Testis (tissue), 3 donors: Measurements from ENCODE around the gene REXO4. TPM values are rescaled to one million over a fixed set of nuclear protein-coding genes. Genes with fewer than 3 reads are reported as not detected.

Experiments
- DNase-seq: peaks from one replicate; pipeline ENCODE4 v3.0.0-alpha.2; 2019
- H3K27ac ChIP-seq, 2 donors: fragments of 200-600 bp; sonication (generic); one replicate each; pipeline ENCODE4 v1.5.1; 2019
- H3K27me3 ChIP-seq: fragments of 200-600 bp; sonication (generic); one replicate; pipeline ENCODE4 v1.5.1; 2019
- H3K36me3 ChIP-seq: fragments of 200-600 bp; sonication (generic); one replicate; pipeline ENCODE4 v1.5.1; 2017; ENCODE audit warnings: low read depth; ENCODE audit errors: missing control alignments
- H3K4me1 ChIP-seq: fragments of 200-600 bp; sonication (generic); one replicate; pipeline ENCODE4 v1.5.1; 2019
- H3K4me3 ChIP-seq, 2 donors: fragments of 200-600 bp; sonication (generic); one replicate each; pipeline ENCODE4 v1.5.1; 2017 to 2019
- H3K9me3 ChIP-seq: fragments of 200-600 bp; sonication (generic); one replicate; pipeline ENCODE4 v1.5.1; 2017
- POLR2A ChIP-seq: fragments of 450-650 bp; IDR thresholded peaks from one replicate; pipeline ENCODE4 v1.6.1; 2017; ENCODE audit warnings: antibody characterized with exemption, mild to moderate bottlenecking, moderate library complexity
- WGBS, 2 donors: methylation state at CpG; one replicate each; pipeline ENCODE4 v1.1.5; 2018; 5-methylcytosine and 5-hydroxymethylcytosine counted together
- intact Hi-C: fragments of 100-400 bp; cut with DNase I; formaldehyde crosslinking; loops from one replicate; pipeline ENCODE4 v1.15.1; 2023; ENCODE audit warnings: low total_unique reads
- polyA plus RNA-seq: library from polyadenylated mRNA; stranded (reverse); fragments of 350-450 nt; fragmentation: Illumina TruSeq; extraction: RNeasy Lipid Tissue Mini Kit (QIAGEN cat#74804); gene quantifications from one replicate; pipeline ENCODE4 v1.2.3, GENCODE V29; 2014; ENCODE audit warnings: low read depth, low replicate concordance; ENCODE audit not compliant: insufficient read depth
- total RNA-seq, 2 donors: library from RNA; depleted of rRNA; stranded (reverse); fragments of >200 nt; gene quantifications; one replicate each; pipeline ENCODE4 v1.2.3, GENCODE V29; 2016
- TF ChIP-seq, protein P1 (sequence below), 3 experiments: fragments of 450-650 bp in 2 of 3; fragments of 200-600 bp in 1 of 3; sonication (generic) in 1 of 3; IDR thresholded peaks; one replicate each; pipeline ENCODE4 v1.5.1; 2016 to 2019; ENCODE audit warnings: antibody characterized with exemption in 3 of 3, mild to moderate bottlenecking in 2 of 3, moderate library complexity in 1 of 3

REXO4 gene
- total and polyA plus RNA-seq, 3 donors from 2014 or later = 31.4 to 36.7 (median 31.5) TPM

DNA sequence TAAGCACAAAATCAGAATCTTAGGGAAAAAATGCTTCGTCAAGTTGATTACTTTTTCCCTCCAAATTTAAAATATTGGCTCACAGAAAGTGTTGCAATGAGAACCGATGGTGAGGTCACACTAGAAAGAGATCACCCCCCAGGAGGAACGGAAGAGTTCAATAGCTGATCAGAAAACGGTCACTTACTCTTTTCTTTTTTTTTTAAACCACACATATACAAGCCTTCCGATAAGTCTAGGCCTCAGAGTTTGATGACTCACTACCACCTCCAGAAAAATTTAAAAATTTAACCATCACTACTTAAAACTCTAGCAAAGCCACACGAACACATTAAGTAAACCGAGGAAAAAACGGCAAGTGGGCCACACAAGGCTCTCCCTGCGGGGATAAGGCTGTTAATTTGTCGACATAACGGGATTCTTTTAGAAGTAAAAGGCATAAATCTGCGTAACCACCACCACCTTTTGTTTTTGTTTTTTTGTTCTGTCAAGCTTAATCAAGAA lies 43.1 kb downstream of the REXO4 start:
- Histone ChIP-seq H3K36me3 (no peaks in the 10 kb centered on the region), H3K27me3 (no peaks in the 10 kb centered on the region), H3K9me3 (no peaks in the 10 kb centered on the region), H3K4me1 (peaks cover 25% of the 10 kb centered on the region), H3K4me3 (peak overlapping the region; percentile 86 to 98), H3K27ac (peak overlapping the region in 1 of 2 donors; percentile 91)
- DNase-seq = no peak
- WGBS, 2 donors = 9 to 17% methylated on average over 12 of the region's 12 CpGs
- intact Hi-C loops = no loop called here
- TF ChIP-seq, protein P1, sequence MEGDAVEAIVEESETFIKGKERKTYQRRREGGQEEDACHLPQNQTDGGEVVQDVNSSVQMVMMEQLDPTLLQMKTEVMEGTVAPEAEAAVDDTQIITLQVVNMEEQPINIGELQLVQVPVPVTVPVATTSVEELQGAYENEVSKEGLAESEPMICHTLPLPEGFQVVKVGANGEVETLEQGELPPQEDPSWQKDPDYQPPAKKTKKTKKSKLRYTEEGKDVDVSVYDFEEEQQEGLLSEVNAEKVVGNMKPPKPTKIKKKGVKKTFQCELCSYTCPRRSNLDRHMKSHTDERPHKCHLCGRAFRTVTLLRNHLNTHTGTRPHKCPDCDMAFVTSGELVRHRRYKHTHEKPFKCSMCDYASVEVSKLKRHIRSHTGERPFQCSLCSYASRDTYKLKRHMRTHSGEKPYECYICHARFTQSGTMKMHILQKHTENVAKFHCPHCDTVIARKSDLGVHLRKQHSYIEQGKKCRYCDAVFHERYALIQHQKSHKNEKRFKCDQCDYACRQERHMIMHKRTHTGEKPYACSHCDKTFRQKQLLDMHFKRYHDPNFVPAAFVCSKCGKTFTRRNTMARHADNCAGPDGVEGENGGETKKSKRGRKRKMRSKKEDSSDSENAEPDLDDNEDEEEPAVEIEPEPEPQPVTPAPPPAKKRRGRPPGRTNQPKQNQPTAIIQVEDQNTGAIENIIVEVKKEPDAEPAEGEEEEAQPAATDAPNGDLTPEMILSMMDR (IDR thresholded peaks at IDR 0.05) = no peak
- no peak for TF ChIP-seq POLR2A

DNA sequence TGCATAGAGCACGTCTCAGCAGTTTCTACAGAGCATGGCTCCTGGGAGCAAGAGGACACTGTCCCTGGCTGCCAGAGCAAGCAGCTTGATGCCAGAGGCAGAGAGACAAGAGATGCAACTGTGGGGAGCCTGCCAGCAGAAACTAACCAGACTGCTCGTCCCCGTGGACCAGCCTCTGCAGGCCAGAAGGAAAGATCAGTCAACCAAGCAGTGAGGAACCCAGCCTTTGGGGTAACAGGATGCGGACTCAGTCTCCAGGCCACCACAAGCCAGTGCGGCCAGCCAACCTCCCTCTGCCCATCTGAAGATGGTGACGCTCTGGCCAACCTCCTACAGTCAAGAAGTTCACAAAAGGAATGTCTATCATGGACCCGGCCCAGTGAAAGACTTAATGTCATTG lies 45.7 kb downstream of the REXO4 start:
- Histone ChIP-seq H3K9me3 (no peaks in the 10 kb centered on the region), H3K36me3 (no peaks in the 10 kb centered on the region), H3K4me1 (peaks cover 28% of the 10 kb centered on the region), H3K27ac (no peak overlapping the region), H3K27me3 (no peaks in the 10 kb centered on the region), H3K4me3 (no peak overlapping the region)
- 68 to 75% methylated on average over 7 of the region's 7 CpGs for WGBS, 2 donors
- intact Hi-C loops = no loop called here
- no peak for TF ChIP-seq POLR2A
- TF ChIP-seq, protein P1 (IDR thresholded peaks at IDR 0.05) = no peak
- no peak for DNase-seq

DNA sequence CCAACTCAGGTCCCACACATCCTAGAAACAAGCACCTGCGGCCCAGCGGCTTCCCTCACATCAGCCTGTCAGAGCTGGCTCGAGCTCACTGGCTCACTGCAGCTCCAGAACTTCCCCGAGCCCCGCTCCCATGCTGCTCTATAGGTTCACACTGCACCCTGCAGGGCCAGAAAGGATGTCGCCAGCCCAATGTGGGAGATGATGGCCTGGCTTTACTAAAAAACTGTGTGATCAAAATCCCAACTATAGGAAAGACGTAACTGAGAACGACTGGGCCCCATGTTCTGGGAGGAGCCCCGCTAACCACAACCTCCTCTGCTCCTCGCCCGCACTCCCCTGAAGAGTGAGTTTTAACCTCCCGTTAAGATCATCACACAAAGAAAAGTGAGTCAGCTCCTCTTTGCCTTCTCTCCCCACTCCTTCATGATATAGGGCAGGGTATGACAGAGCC lies 46.5 kb downstream of the REXO4 start:
- no peak overlapping the region for H3K27ac ChIP-seq
- H3K27me3 ChIP-seq = no peaks in the 10 kb centered on the region
- H3K36me3 ChIP-seq = no peaks in the 10 kb centered on the region
- 69 to 71% methylated on average over 10 to 12 of the region's 12 CpGs for WGBS, 2 donors
- intact Hi-C loops = no loop called here
- no peak for DNase-seq
- no peaks in the 10 kb centered on the region for H3K9me3 ChIP-seq
- H3K4me1 ChIP-seq = peaks cover 24% of the 10 kb centered on the region
- H3K4me3 ChIP-seq = no peak overlapping the region
- TF ChIP-seq, protein P1 (IDR thresholded peaks at IDR 0.05) = no peak
- TF ChIP-seq POLR2A = no peak

DNA sequence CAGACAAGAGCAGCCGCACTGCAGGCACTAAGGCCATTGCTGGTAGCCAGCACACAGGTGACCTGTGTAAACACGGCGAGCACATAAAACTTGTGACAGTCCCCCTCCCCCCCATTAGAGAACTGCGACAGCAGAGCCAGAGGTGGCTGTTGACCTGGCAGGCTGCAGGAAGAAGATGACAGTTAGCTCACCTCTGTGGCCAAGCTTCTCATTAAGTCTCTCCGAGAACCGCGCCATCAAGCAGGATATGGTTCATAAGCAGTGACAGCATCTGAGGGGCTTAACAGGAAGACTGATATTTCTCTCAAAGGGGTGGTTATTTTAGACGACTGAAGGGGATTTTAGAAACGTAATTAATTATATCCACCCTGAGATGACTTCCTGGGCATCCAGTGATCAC lies 47.1 kb downstream of the REXO4 start:
- no peak for TF ChIP-seq POLR2A
- TF ChIP-seq, protein P1 (IDR thresholded peaks at IDR 0.05) = no peak
- H3K27ac ChIP-seq = no peak overlapping the region
- no peaks in the 10 kb centered on the region for H3K9me3 ChIP-seq
- no peaks in the 10 kb centered on the region for H3K36me3 ChIP-seq
- DNase-seq = no peak
- no peak overlapping the region for H3K4me3 ChIP-seq
- H3K4me1 ChIP-seq = peaks cover 24% of the 10 kb centered on the region
- intact Hi-C loops = no loop called here
- 82 to 84% methylated on average over 9 of the region's 9 CpGs for WGBS, 2 donors
- H3K27me3 ChIP-seq = no peaks in the 10 kb centered on the region

DNA sequence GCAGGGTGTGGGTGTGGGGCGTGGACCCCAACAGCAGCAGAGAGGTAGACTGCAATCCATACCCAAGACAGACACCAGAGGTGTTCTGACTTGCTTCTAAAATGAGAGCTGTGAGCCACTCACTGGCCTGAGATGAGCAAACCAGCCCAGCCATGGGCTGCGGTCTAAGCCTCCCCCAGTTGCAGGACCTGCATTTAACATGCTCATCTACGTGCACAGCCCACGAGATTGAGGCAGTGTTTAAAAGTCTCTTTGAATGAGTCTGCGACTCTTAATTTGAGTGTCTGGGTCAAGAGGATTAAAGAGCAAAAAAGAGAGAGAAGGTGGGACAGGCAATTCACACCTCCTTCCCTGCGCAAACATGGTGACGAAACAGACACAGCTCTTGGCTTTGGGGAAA lies 47.9 kb downstream of the REXO4 start:
- no peak for DNase-seq
- no peak for TF ChIP-seq POLR2A
- TF ChIP-seq, protein P1 (IDR thresholded peaks at IDR 0.05) = no peak
- 86 to 88% methylated on average over 7 of the region's 7 CpGs for WGBS, 2 donors
- intact Hi-C loops = no loop called here
- Histone ChIP-seq H3K4me1 (peaks cover 24% of the 10 kb centered on the region), H3K4me3 (no peak overlapping the region), H3K9me3 (no peaks in the 10 kb centered on the region), H3K27ac (no peak overlapping the region), H3K36me3 (no peaks in the 10 kb centered on the region), H3K27me3 (no peaks in the 10 kb centered on the region)
